K562 (cell line): ENCODE data around the gene PLEKHF1. TPM values are rescaled to one million over a fixed set of nuclear protein-coding genes. Genes with fewer than 3 reads are reported as not detected.

Experiments used
- ATAC-seq: fragments of 200-7000 bp; cut with Tn5 transposase; 3 replicates; pipeline ENCODE4 v1.9.1; 2020; ENCODE audit warnings: moderate library complexity
- BruUV-seq: library from RNA; stranded (reverse); fragments of 400-500 nt; replicated peaks from 2 replicates; lab custom pipeline; 2021; lab: Mats Ljungman, UMichigan
- CTCF ChIA-PET: fragments of 300-600 bp; formaldehyde crosslinking; extraction: SDS; loops from one replicate; lab custom pipeline; 2021; ENCODE audit warnings: low intra/inter-chr PET ratio; lab: Yijun Ruan, JAX
- POLR2A ChIA-PET: fragments of 300-600, 350-650 bp; sonication (Branson Sonifier 250); formaldehyde crosslinking; extraction: SDS; loops from one replicate; lab custom pipeline; 2021; ENCODE audit warnings: antibody characterized with exemption, inconsistent platforms; lab: Yijun Ruan, JAX
- DNase-seq, 4 experiments: peaks; one replicate each; pipeline versions ENCODE4 v3.0.0 to v3.0.0-alpha.2; 2011 to 2018; ENCODE audit warnings: low spot score in 3 of 4, mixed read lengths in 3 of 4; ENCODE audit errors: extremely low read depth in 1 of 4
- FAIRE-seq: peaks from 2 replicates; lab custom pipeline; 2011; peaks lifted over from hg19 to GRCh38; lab: Jason Lieb, UNC
- H2AFZ ChIP-seq: 2 replicates; pipeline ENCODE4 v1.6.0; 2011; ENCODE audit warnings: low read depth, low read length, control low read depth, inconsistent platforms
- H3K27ac ChIP-seq: fragments of 200-600 bp; 3 replicates; pipeline ENCODE4 v1.8.0; 2011; ENCODE audit warnings: low read depth, mild to moderate bottlenecking, control low read depth, inconsistent platforms, low read length, moderate library complexity, mixed read lengths; ENCODE audit errors: extremely low read depth
- H3K27me3 ChIP-seq, 2 experiments: fragments of 300-600 bp in 1 of 2; 2 replicates in 1 of 2; 3 replicates in 1 of 2; pipeline versions ENCODE4 v1.6.0 to v1.8.0; 2011; ENCODE audit warnings: inconsistent platforms in 2 of 2, low read length in 2 of 2, mild to moderate bottlenecking in 1 of 2, mixed read lengths in 1 of 2, moderate library complexity in 1 of 2; ENCODE audit not compliant: control insufficient read depth in 2 of 2, insufficient read depth in 2 of 2
- H3K36me3 ChIP-seq: fragments of 300-600 bp; 3 replicates; pipeline ENCODE4 v1.8.0; 2011; ENCODE audit warnings: mild to moderate bottlenecking, low read length, inconsistent platforms; ENCODE audit not compliant: control insufficient read depth, insufficient read depth
- H3K4me1 ChIP-seq, 2 experiments: fragments of 200-600 bp in 1 of 2; replicated peaks in 1 of 2; 2 replicates in 1 of 2; 3 replicates in 1 of 2; pipeline versions ENCODE4 v1.5.1 to v1.8.0; 2011; ENCODE audit warnings: inconsistent platforms in 2 of 2, low read length in 2 of 2, mild to moderate bottlenecking in 1 of 2, mixed read lengths in 1 of 2, moderate library complexity in 1 of 2; ENCODE audit not compliant: control insufficient read depth in 2 of 2, insufficient read depth in 2 of 2
- H3K4me2 ChIP-seq: 2 replicates; pipeline ENCODE4 v1.6.1; 2011; ENCODE audit warnings: low read length, control low read depth, inconsistent platforms, mixed read lengths; ENCODE audit not compliant: insufficient read depth
- H3K4me3 ChIP-seq: fragments of 200-600 bp; sonication (generic), shearing (Covaris generic); 2 replicates; pipeline ENCODE4 v1.5.1; 2016; ENCODE audit warnings: control low read depth, inconsistent platforms
- H3K79me2 ChIP-seq: fragments of 200-600 bp; 3 replicates; pipeline ENCODE4 v1.8.0; 2011; ENCODE audit warnings: low read length, inconsistent platforms; ENCODE audit not compliant: control insufficient read depth, insufficient read depth
- H3K9ac ChIP-seq, 2 experiments: 2 replicates each; pipeline versions ENCODE4 v1.6.0 to v1.6.1; 2011; ENCODE audit warnings: low read depth in 2 of 2, low read length in 2 of 2, control low read depth in 1 of 2, inconsistent platforms in 1 of 2, mild to moderate bottlenecking in 1 of 2, mixed read lengths in 1 of 2; ENCODE audit not compliant: insufficient read depth in 1 of 2
- H3K9me1 ChIP-seq: one replicate; pipeline ENCODE4 v1.6.0; 2011; ENCODE audit warnings: inconsistent platforms, mild to moderate bottlenecking, low read length, moderate library complexity; ENCODE audit not compliant: control insufficient read depth, insufficient read depth
- H3K9me3 ChIP-seq: replicated peaks from 2 replicates; pipeline ENCODE4 v1.5.1; 2011; ENCODE audit warnings: low read depth, low read length, inconsistent platforms; ENCODE audit not compliant: control insufficient read depth, insufficient read depth
- H4K20me1 ChIP-seq: replicated peaks from 2 replicates; pipeline ENCODE4 v1.6.1; 2011; ENCODE audit warnings: low read length, inconsistent platforms, mixed read lengths; ENCODE audit not compliant: control insufficient read depth, insufficient read depth
- BHLHE40 ChIP-seq: IDR thresholded peaks from 2 replicates; pipeline ENCODE4 v1.6.1; 2011; ENCODE audit warnings: low read length, improper control_type of control experiment
- BRD4 ChIP-seq: fragments of 200-600 bp; sonication (generic); IDR thresholded peaks from 2 replicates; pipeline ENCODE4 v1.6.1; 2017; ENCODE audit warnings: inconsistent platforms
- CBX1 ChIP-seq: sonication (generic); IDR thresholded peaks from 2 replicates; pipeline ENCODE4 v1.6.1; 2016; ENCODE audit warnings: antibody characterized with exemption, low read depth, mild to moderate bottlenecking
- ELF2 ChIP-seq: fragments of 250-450 bp; sonication (Bioruptor Pico); IDR thresholded peaks from 2 replicates; pipeline ENCODE4 v1.5.0; 2021; ENCODE audit warnings: mild to moderate bottlenecking
- FOXJ2 ChIP-seq: fragments of 200-800 bp; sonication (Bioruptor generic); IDR thresholded peaks from 2 replicates; pipeline ENCODE4 v1.6.1; 2016; ENCODE audit warnings: missing genetic modification characterization, missing compliant biosample characterization
- ILK ChIP-seq: fragments of 450-650 bp; IDR thresholded peaks from 2 replicates; pipeline ENCODE4 v1.6.1; 2016; ENCODE audit warnings: missing genetic modification characterization, low read depth, mild to moderate bottlenecking, missing compliant biosample characterization, moderate library complexity, borderline replicate concordance
- NFE2L1 ChIP-seq: fragments of 450-650 bp; IDR thresholded peaks from 2 replicates; pipeline ENCODE4 v1.6.1; 2016; ENCODE audit warnings: missing genetic modification characterization, low read depth, mild to moderate bottlenecking, missing compliant biosample characterization, moderate library complexity, borderline replicate concordance
- RCOR1 ChIP-seq, 2 experiments: IDR thresholded peaks; 2 replicates each; pipeline ENCODE4 v1.6.1; 2012; ENCODE audit warnings: low read depth in 2 of 2, low read length in 2 of 2, borderline replicate concordance in 1 of 2, improper control_type of control experiment in 1 of 2
- SMARCC2 ChIP-seq: fragments of 450-650 bp; IDR thresholded peaks from 2 replicates; pipeline ENCODE4 v1.6.1; 2017; ENCODE audit warnings: antibody characterized with exemption, moderate library complexity, mild to moderate bottlenecking, low read depth
- TBL1XR1 ChIP-seq, 2 experiments: IDR thresholded peaks; 2 replicates each; pipeline ENCODE4 v1.6.1; 2012; ENCODE audit warnings: improper control_type of control experiment in 2 of 2, low read length in 2 of 2, mild to moderate bottlenecking in 1 of 2
- U2AF1 ChIP-seq: fragments of 200-400 bp; formaldehyde crosslinking; optimal IDR thresholded peaks from 2 replicates; pipeline ENCODE3; 2017; ENCODE audit warnings: mild to moderate bottlenecking, low read depth, low read length, moderate library complexity
- ZBTB17 ChIP-seq: fragments of 450-650 bp; formaldehyde crosslinking; IDR thresholded peaks from 2 replicates; pipeline ENCODE4 v1.4.0; 2020; ENCODE audit warnings: mild to moderate bottlenecking
- ZEB2 ChIP-seq: fragments of 450-650 bp; IDR thresholded peaks from 2 replicates; pipeline ENCODE4 v1.6.1; 2016
- ZFP36 ChIP-seq: fragments of 150-350 bp; IDR thresholded peaks from 2 replicates; pipeline ENCODE4 v1.6.1; 2018; ENCODE audit warnings: low read length, low read depth; ENCODE audit not compliant: partially characterized antibody
- ZNF175 ChIP-seq: fragments of 200-800 bp; sonication (Bioruptor generic); IDR thresholded peaks from 2 replicates; pipeline ENCODE4 v1.6.1; 2016; ENCODE audit warnings: low read depth, mild to moderate bottlenecking, missing genetic modification characterization, missing compliant biosample characterization
- ZNF184 ChIP-seq: sonication (generic); formaldehyde crosslinking; IDR thresholded peaks from 2 replicates; pipeline ENCODE4 v1.5.0; 2020; ENCODE audit warnings: missing genetic modification reagents
- ZNF197 ChIP-seq: fragments of 200-800 bp; sonication (Bioruptor generic); IDR thresholded peaks from 2 replicates; pipeline ENCODE4 v1.6.1; 2016; ENCODE audit warnings: low read depth, missing genetic modification characterization, missing compliant biosample characterization
- ZNF354B ChIP-seq: fragments of 250-450 bp; sonication (Bioruptor Pico); IDR thresholded peaks from 2 replicates; pipeline ENCODE4 v1.4.0; 2020
- ZNF445 ChIP-seq: fragments of 250-450 bp; sonication (Bioruptor Pico); IDR thresholded peaks from 2 replicates; pipeline ENCODE4 v1.4.0; 2020; ENCODE audit warnings: low read depth, mild to moderate bottlenecking, moderate library complexity
- ZNF75A ChIP-seq: fragments of 450-650 bp; formaldehyde crosslinking; IDR thresholded peaks from 2 replicates; pipeline ENCODE4 v1.4.0; 2020; ENCODE audit warnings: mild to moderate bottlenecking
- ZSCAN29 ChIP-seq: fragments of 450-650 bp; IDR thresholded peaks from 2 replicates; pipeline ENCODE4 v1.6.1; 2017
- WGBS: fragments of 100-300 bp; shearing (Covaris generic); methylation state at CpG from one replicate; pipeline ENCODE4 v1.1.6; 2016; ENCODE audit warnings: low coverage, mixed read lengths; ENCODE audit not compliant: insufficient coverage; ENCODE audit errors: missing lambda C conversion rate; 5-methylcytosine and 5-hydroxymethylcytosine counted together
- in situ Hi-C: fragments of 300-500 bp; cut with MboI; formaldehyde crosslinking; loops from 4 replicates; pipeline ENCODE4 v1.15.0; 2018; ENCODE audit warnings: inconsistent platforms, mixed read lengths
- intact Hi-C: fragments of 100-400 bp; cut with micrococcal nuclease; formaldehyde crosslinking; loops from 2 replicates; pipeline ENCODE4 v1.14.2; 2022
- polyA plus RNA-seq, 8 experiments: library from polyadenylated mRNA; depleted of rRNA in 4 of 8; stranded (reverse) in 5 of 8; unstranded in 3 of 8; fragments of >200 nt; fragmentation: Nextera tagmentation in 2 of 8; fragmentation: Illumina TruSeq in 1 of 8; extraction: Ambion mirVana in 2 of 8; extraction: Trizol in 1 of 8; gene quantifications; 2 replicates each; pipeline versions ENCODE4 v1.2.1 to v1.2.3, GENCODE V29; 2011 to 2014; ENCODE audit warnings: inconsistent platforms in 1 of 8, missing spikeins in 1 of 8
- total RNA-seq, 7 experiments: library from RNA; depleted of rRNA in 6 of 7; stranded (reverse); fragments of >200 nt in 6 of 7; fragmentation: Illumina TruSeq in 2 of 7; extraction: Trizol in 2 of 7; gene quantifications; 2 replicates each; pipeline versions ENCODE4 v1.2.1 to v1.2.3, GENCODE V29; 2011 to 2021; ENCODE audit warnings: low replicate concordance in 1 of 7
- TF ChIP-seq, protein P1 (sequence below): fragments of 450-650 bp; conservative IDR thresholded peaks from 2 replicates; pipeline ENCODE4 v1.6.1; 2016; ENCODE audit warnings: missing genetic modification characterization, low read depth, mild to moderate bottlenecking, control low read depth, missing compliant biosample characterization
- TF ChIP-seq, protein P2 (sequence below): fragments of 450-650 bp; IDR thresholded peaks from 2 replicates; pipeline ENCODE4 v1.6.1; 2016; ENCODE audit warnings: antibody characterized with exemption

Gene PLEKHF1
- total and polyA plus RNA-seq, 9 of the 15 experiments (the other 6 are each of a cell fraction or from before 2014, with no cell fraction given): 0.07 to 13.4 (median 3.9) TPM; not detected in 1

DNA sequence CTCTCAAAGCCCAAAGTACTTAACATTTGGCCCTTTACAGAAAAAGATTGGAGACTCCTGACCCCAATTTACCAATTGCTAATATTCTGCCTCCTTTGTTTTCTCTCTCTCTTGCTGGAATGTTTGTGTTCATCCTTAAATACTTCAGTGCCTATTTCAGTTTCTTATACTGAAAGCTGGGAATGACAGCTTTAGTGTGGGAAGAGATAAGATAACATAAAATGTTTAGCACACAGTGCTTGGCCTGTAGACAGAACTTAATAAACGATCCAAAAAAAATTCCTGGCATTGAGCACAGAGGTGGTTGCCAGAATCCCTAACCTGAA lies 3.0 kb upstream of the PLEKHF1 start:
- Histone ChIP-seq H4K20me1 (no peaks in the 10 kb centered on the region; the same call in 1 of the 2 replicates), H3K4me1 (peaks cover 53% of the 10 kb centered on the region in 2 experiments), H3K79me2 (peaks cover 19% of the 10 kb centered on the region), H3K9me3 (no peaks in the 10 kb centered on the region), H2AFZ (peak overlapping the region; percentile 48), H3K4me3 (no peak overlapping the region), H3K9ac (peak overlapping the region; percentile 53 to 79; a peak in 3 of 4 replicates), H3K27me3 (no peaks in the 10 kb centered on the region), H3K36me3 (peaks cover 3% of the 10 kb centered on the region; the same call in 1 of the 3 replicates), H3K27ac (peak overlapping the region; percentile 63; the same call in 2 of the 3 replicates), H3K9me1 (no peaks in the 10 kb centered on the region), H3K4me2 (peak overlapping the region; percentile 42; the same call in 1 of the 2 replicates)
- no peak for FAIRE-seq
- in situ Hi-C loops (no loop called here), intact Hi-C loops (loop anchor here (5.0 kb wide), 1 partner anchor 35 kb away; no protein-coding TSS in a partner anchor)
- ChIA-PET POLR2A (interaction anchor here (0.7 to 1.6 kb wide), 6 partner anchors 9 to 1648 kb away, joined by 3 read pairs; no protein-coding TSS in a partner anchor), CTCF (no interaction called here)
- BruUV-seq: no TSS peak
- no peak for ATAC-seq
- DNase-seq: no peak
- whole genome bisulfite sequencing: 0% methylated on average over 1 of the region's 1 CpG
- TF ChIP-seq ZEB2 (no peak), BHLHE40 (no peak), ZNF354B (CRISPR knock-in tag) (no peak), SMARCC2 (peak; percentile 62; the same call in 1 of the 2 replicates), RCOR1 (IDR thresholded peaks at IDR 0.05; ENCODE audit: borderline replicate concordance in 1 of 2, low read depth in 2 of 2, low read length in 2 of 2) (no peak), CBX1 (no peak), BRD4 (no peak), ELF2 (CRISPR knock-in tag) (no peak), ZNF197 (CRISPR knock-in tag) (no peak), ZBTB17 (CRISPR knock-in tag) (no peak), TBL1XR1 (IDR thresholded peaks at IDR 0.05; ENCODE audit: low read length in 2 of 2) (no peak), ZFP36 (no peak), NFE2L1 (no peak), ZNF184 (CRISPR knock-in tag) (no peak), ZNF175 (CRISPR knock-in tag) (no peak), U2AF1 (no peak), ZSCAN29 (no peak), ZNF445 (no peak), ILK (tag) (no peak), ZNF75A (CRISPR knock-in tag) (no peak), FOXJ2 (tag) (peak; percentile 9; the same call in 1 of the 2 replicates)
- TF ChIP-seq, protein P1, sequence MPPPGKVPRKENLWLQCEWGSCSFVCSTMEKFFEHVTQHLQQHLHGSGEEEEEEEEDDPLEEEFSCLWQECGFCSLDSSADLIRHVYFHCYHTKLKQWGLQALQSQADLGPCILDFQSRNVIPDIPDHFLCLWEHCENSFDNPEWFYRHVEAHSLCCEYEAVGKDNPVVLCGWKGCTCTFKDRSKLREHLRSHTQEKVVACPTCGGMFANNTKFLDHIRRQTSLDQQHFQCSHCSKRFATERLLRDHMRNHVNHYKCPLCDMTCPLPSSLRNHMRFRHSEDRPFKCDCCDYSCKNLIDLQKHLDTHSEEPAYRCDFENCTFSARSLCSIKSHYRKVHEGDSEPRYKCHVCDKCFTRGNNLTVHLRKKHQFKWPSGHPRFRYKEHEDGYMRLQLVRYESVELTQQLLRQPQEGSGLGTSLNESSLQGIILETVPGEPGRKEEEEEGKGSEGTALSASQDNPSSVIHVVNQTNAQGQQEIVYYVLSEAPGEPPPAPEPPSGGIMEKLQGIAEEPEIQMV: no peak
- TF ChIP-seq, protein P2, sequence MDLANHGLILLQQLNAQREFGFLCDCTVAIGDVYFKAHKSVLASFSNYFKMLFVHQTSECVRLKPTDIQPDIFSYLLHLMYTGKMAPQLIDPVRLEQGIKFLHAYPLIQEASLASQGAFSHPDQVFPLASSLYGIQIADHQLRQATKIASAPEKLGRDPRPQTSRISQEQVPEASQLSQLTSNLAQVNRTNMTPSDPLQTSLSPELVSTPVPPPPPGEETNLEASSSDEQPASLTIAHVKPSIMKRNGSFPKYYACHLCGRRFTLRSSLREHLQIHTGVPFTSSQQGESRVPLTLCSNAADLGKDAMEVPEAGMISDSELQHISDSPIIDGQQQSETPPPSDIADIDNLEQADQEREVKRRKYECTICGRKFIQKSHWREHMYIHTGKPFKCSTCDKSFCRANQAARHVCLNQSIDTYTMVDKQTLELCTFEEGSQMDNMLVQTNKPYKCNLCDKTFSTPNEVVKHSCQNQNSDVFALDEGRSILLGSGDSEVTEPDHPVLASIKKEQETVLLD: no peak
